CD4-positive, alpha-beta T cell treated with Interleukin-17A for 4 hours (primary cell): ENCODE measurements around the gene PTN.

Experiments used
- DNase-seq: peaks from one replicate; pipeline ENCODE4 v3.0.0-alpha.2; 2020; ENCODE audit warnings: mixed read lengths

Gene PTN

GRCh38 chr7:137343281-137343841 is at the start of gene PTN:
Gene PTN, minus strand, starts transcription at chr7:137343733. Its CDS starts 88,760 bp downstream, at chr7:137254973.
- no peak for DNase-seq

GRCh38 chr7:137390076-137390475 is 46.5 kb upstream of the PTN start:
- no peak for DNase-seq

GRCh38 chr7:137388916-137389315 is 45.4 kb upstream of the PTN start:
- no peak for DNase-seq

GRCh38 chr7:137386966-137387365 is 43.4 kb upstream of the PTN start:
- DNase-seq: no peak

GRCh38 chr7:137381045-137381444 is 37.5 kb upstream of the PTN start:
- DNase-seq: no peak

GRCh38 chr7:137373507-137373906 is 30.0 kb upstream of the PTN start:
- no peak for DNase-seq

GRCh38 chr7:137371616-137372015 is 28.1 kb upstream of the PTN start:
- no peak for DNase-seq

- no peak for DNase-seq
Observed at GRCh38 chr7:137366995-137367394, 23.5 kb upstream of the PTN start.

- DNase-seq: no peak
Observed at GRCh38 chr7:137363683-137364082, 20.1 kb upstream of the PTN start.

GRCh38 chr7:137360087-137360679 is 16.6 kb upstream of the PTN start:
- DNase-seq: no peak

GRCh38 chr7:137354961-137355360 is 11.4 kb upstream of the PTN start:
- DNase-seq: no peak

GRCh38 chr7:137354396-137354795 is 10.9 kb upstream of the PTN start:
- DNase-seq: no peak

GRCh38 chr7:137351941-137352340 is 8.4 kb upstream of the PTN start:
- DNase-seq: no peak

- DNase-seq: no peak
Observed at GRCh38 chr7:137345799-137346449, 2.4 kb upstream of the PTN start.

- DNase-seq: no peak
Observed at GRCh38 chr7:137342828-137343261, 688 bp downstream of the PTN start.

GRCh38 chr7:137342265-137342664 is 1.3 kb downstream of the PTN start:
- no peak for DNase-seq

GRCh38 chr7:137337902-137338301 is 5.6 kb downstream of the PTN start:
- DNase-seq: no peak

GRCh38 chr7:137335814-137336213 is 7.7 kb downstream of the PTN start:
- no peak for DNase-seq

GRCh38 chr7:137331378-137331777 is 12.2 kb downstream of the PTN start:
- DNase-seq: no peak

- no peak for DNase-seq
Observed at GRCh38 chr7:137329411-137329810, 14.1 kb downstream of the PTN start.

GRCh38 chr7:137328373-137329120 is 15.0 kb downstream of the PTN start:
- no peak for DNase-seq

- no peak for DNase-seq
Observed at GRCh38 chr7:137325927-137326326, 17.6 kb downstream of the PTN start.

- DNase-seq: no peak
Observed at GRCh38 chr7:137324796-137325696, 18.5 kb downstream of the PTN start.
